H1 (cell line): ENCODE results near the gene ARHGAP27. TPM values are rescaled to one million over a fixed set of nuclear protein-coding genes. Genes with fewer than 3 reads are reported as not detected.
A peak's percentile ranks its signal among the peaks of the same experiment; 100 is the strongest.

Source experiments
- CTCF ChIA-PET: fragments of 300-600 bp; sonication (Branson Sonifier 250); formaldehyde crosslinking; loops from one replicate; lab custom pipeline; 2021; ENCODE audit not compliant: partially characterized antibody; lab: Charles Lee
- POLR2A ChIA-PET: fragments of 300-600 bp; sonication (Branson Sonifier 250); formaldehyde crosslinking; loops from one replicate; lab custom pipeline; 2021; ENCODE audit warnings: inconsistent platforms; ENCODE audit not compliant: partially characterized antibody; lab: Charles Lee
- DNase-seq, 2 experiments: peaks; one replicate each; pipeline versions ENCODE4 v3.0.0 to v3.0.0-alpha.2; 2010 to 2022; ENCODE audit warnings: low spot score in 2 of 2, low read depth in 1 of 2, mixed read lengths in 1 of 2
- FAIRE-seq: peaks from 2 replicates; lab custom pipeline; 2011; peaks lifted over from hg19 to GRCh38; lab: Jason Lieb, UNC
- H2AFZ ChIP-seq: 2 replicates; pipeline ENCODE4 v1.8.1; 2012; ENCODE audit warnings: low read length, inconsistent platforms
- H2AK5ac ChIP-seq: 2 replicates; pipeline ENCODE4 v1.6.1; 2013; ENCODE audit warnings: low read depth, low read length
- H2BK120ac ChIP-seq: replicated peaks from 2 replicates; pipeline ENCODE3; 2013; ENCODE audit warnings: low read depth, low read length, inconsistent platforms
- H2BK12ac ChIP-seq: 2 replicates; pipeline ENCODE4 v1.6.1; 2013; ENCODE audit warnings: low read depth, low read length
- H2BK15ac ChIP-seq: 2 replicates; pipeline ENCODE4 v1.6.1; 2013; ENCODE audit warnings: low read length
- H2BK20ac ChIP-seq: 2 replicates; pipeline ENCODE4 v1.6.1; 2013; ENCODE audit warnings: low read length
- H2BK5ac ChIP-seq: 2 replicates; pipeline ENCODE4 v1.6.1; 2013; ENCODE audit warnings: low read depth, low read length
- H3K14ac ChIP-seq: 2 replicates; pipeline ENCODE4 v1.6.1; 2013; ENCODE audit warnings: inconsistent platforms; ENCODE audit not compliant: insufficient read length
- H3K18ac ChIP-seq: 2 replicates; pipeline ENCODE4 v1.6.1; 2013; ENCODE audit warnings: low read length; ENCODE audit errors: extremely low read depth
- H3K23ac ChIP-seq: 2 replicates; pipeline ENCODE4 v1.6.1; 2013; ENCODE audit warnings: inconsistent platforms; ENCODE audit not compliant: insufficient read length
- H3K23me2 ChIP-seq: 2 replicates; pipeline ENCODE4 v1.6.1; 2013; ENCODE audit warnings: low read depth, low read length
- H3K27ac ChIP-seq: 2 replicates; pipeline ENCODE4 v1.6.1; 2011; ENCODE audit warnings: low read depth, low read length, inconsistent platforms
- H3K27me3 ChIP-seq, 4 experiments: replicated peaks in 1 of 4; 1 replicate in 1 of 4; 2 replicates in 3 of 4; pipeline versions ENCODE4 v1.6.1 to v1.8.1; 2011 to 2013; ENCODE audit warnings: low read length in 3 of 4, mild to moderate bottlenecking in 3 of 4, inconsistent platforms in 2 of 4, mixed read lengths in 2 of 4, moderate library complexity in 1 of 4; ENCODE audit not compliant: control insufficient read depth in 3 of 4, insufficient read depth in 3 of 4; ENCODE audit errors: extremely low read depth in 1 of 4
- H3K36me3 ChIP-seq, 4 experiments: 2 replicates each; pipeline versions ENCODE4 v1.6.1 to v1.8.1; 2011 to 2013; ENCODE audit warnings: mild to moderate bottlenecking in 4 of 4, low read length in 3 of 4, moderate library complexity in 2 of 4, control low read depth in 1 of 4, inconsistent platforms in 1 of 4; ENCODE audit not compliant: insufficient read depth in 4 of 4, control insufficient read depth in 2 of 4
- H3K4ac ChIP-seq: replicated peaks from 2 replicates; pipeline ENCODE3; 2013; ENCODE audit warnings: low read length, low read depth, mixed read lengths, inconsistent platforms; ENCODE audit not compliant: insufficient read length
- H3K4me1 ChIP-seq, 4 experiments: replicated peaks in 1 of 4; 1 replicate in 1 of 4; 2 replicates in 3 of 4; pipeline versions ENCODE4 v1.6.1 to v1.8.1; 2011 to 2013; ENCODE audit warnings: low read length in 3 of 4, inconsistent platforms in 2 of 4, mixed read lengths in 1 of 4; ENCODE audit not compliant: insufficient read depth in 4 of 4, control insufficient read depth in 3 of 4
- H3K4me2 ChIP-seq, 2 experiments: 2 replicates each; pipeline versions ENCODE4 v1.6.1 to v1.8.1; 2011 to 2013; ENCODE audit warnings: low read depth in 2 of 2, low read length in 2 of 2, control low read depth in 1 of 2, inconsistent platforms in 1 of 2, mild to moderate bottlenecking in 1 of 2; ENCODE audit not compliant: insufficient read depth in 1 of 2
- H3K4me3 ChIP-seq, 4 experiments: fragments of 200-600, 300-600 bp in 1 of 4; sonication (generic), shearing (Covaris generic), sonication (Bioruptor Twin) in 1 of 4; 2 replicates each; pipeline versions ENCODE4 v1.5.1 to v1.8.1; 2011 to 2016; ENCODE audit warnings: low read length in 4 of 4, low read depth in 3 of 4, control low read depth in 2 of 4, inconsistent platforms in 2 of 4, mild to moderate bottlenecking in 2 of 4, mixed read lengths in 1 of 4, moderate library complexity in 1 of 4; ENCODE audit not compliant: insufficient read depth in 2 of 4; ENCODE audit errors: extremely low read depth in 1 of 4
- H3K56ac ChIP-seq: replicated peaks from 2 replicates; pipeline ENCODE3; 2013; ENCODE audit warnings: low read depth, mild to moderate bottlenecking, mixed read lengths, low read length, inconsistent platforms; ENCODE audit not compliant: insufficient read length
- H3K79me1 ChIP-seq: 2 replicates; pipeline ENCODE4 v1.6.1; 2013; ENCODE audit warnings: low read depth, low read length, control low read depth
- H3K79me2 ChIP-seq, 2 experiments: 2 replicates each; pipeline versions ENCODE4 v1.6.1 to v1.8.1; 2012 to 2013; ENCODE audit warnings: low read length in 2 of 2, mild to moderate bottlenecking in 2 of 2, inconsistent platforms in 1 of 2; ENCODE audit not compliant: insufficient read depth in 2 of 2, control insufficient read depth in 1 of 2
- H3K9ac ChIP-seq, 4 experiments: replicated peaks in 1 of 4; 1 replicate in 1 of 4; 2 replicates in 3 of 4; pipeline versions ENCODE4 v1.6.1 to v1.8.1; 2011 to 2013; ENCODE audit warnings: low read depth in 3 of 4, low read length in 3 of 4, control low read depth in 2 of 4, mild to moderate bottlenecking in 2 of 4, moderate library complexity in 2 of 4, inconsistent platforms in 1 of 4; ENCODE audit errors: extremely low read depth in 1 of 4
- H3K9me3 ChIP-seq, 2 experiments: 2 replicates each; pipeline versions ENCODE4 v1.6.1 to v1.8.1; 2012 to 2013; ENCODE audit warnings: mild to moderate bottlenecking in 2 of 2, moderate library complexity in 2 of 2, control low read depth in 1 of 2, inconsistent platforms in 1 of 2, low read depth in 1 of 2, low read length in 1 of 2, mixed read lengths in 1 of 2; ENCODE audit not compliant: insufficient read depth in 2 of 2
- H4K20me1 ChIP-seq, 2 experiments: replicated peaks in 1 of 2; 2 replicates each; pipeline versions ENCODE3 to v1.8.1; 2011 to 2013; ENCODE audit warnings: inconsistent platforms in 2 of 2, low read length in 2 of 2, mild to moderate bottlenecking in 1 of 2; ENCODE audit not compliant: insufficient read depth in 2 of 2, control insufficient read depth in 1 of 2
- H4K5ac ChIP-seq: 2 replicates; pipeline ENCODE4 v1.6.1; 2013; ENCODE audit warnings: low read length, low read depth, mixed read lengths, inconsistent platforms; ENCODE audit not compliant: insufficient read length
- H4K8ac ChIP-seq: 2 replicates; pipeline ENCODE4 v1.8.0; 2013; ENCODE audit warnings: mild to moderate bottlenecking, moderate library complexity, low read length, inconsistent platforms; ENCODE audit not compliant: insufficient read depth; ENCODE audit errors: extremely low read depth
- H4K91ac ChIP-seq: replicated peaks from 2 replicates; pipeline ENCODE3; 2013; ENCODE audit warnings: low read length, mixed read lengths, inconsistent platforms; ENCODE audit not compliant: insufficient read length
- CBX8 ChIP-seq: fragments of 300-800, 300-1000 bp; sonication (generic); IDR thresholded peaks from 2 replicates; pipeline ENCODE4 v1.7.1; 2016; ENCODE audit warnings: low read depth, low read length, borderline replicate concordance
- JUND ChIP-seq: IDR thresholded peaks from 2 replicates; pipeline ENCODE4 v1.6.1; 2011; ENCODE audit warnings: mild to moderate bottlenecking, improper control_type of control experiment, low read length
- KDM1A ChIP-seq: fragments of 200-600, 300-600 bp; sonication (generic); IDR thresholded peaks from 2 replicates; pipeline ENCODE4 v1.7.1; 2016; ENCODE audit warnings: mild to moderate bottlenecking, low read length, borderline replicate concordance
- NRF1 ChIP-seq: IDR thresholded peaks from 2 replicates; pipeline ENCODE4 v1.6.1; 2011; ENCODE audit warnings: mild to moderate bottlenecking, low read depth, low read length, improper control_type of control experiment
- PHF8 ChIP-seq: fragments of 200-600 bp; sonication (generic); conservative IDR thresholded peaks from 2 replicates; pipeline ENCODE4 v1.7.1; 2012; ENCODE audit warnings: low read depth, mild to moderate bottlenecking, inconsistent platforms, low read length, moderate library complexity
- SP2 ChIP-seq: IDR thresholded peaks from 2 replicates; pipeline ENCODE4 v1.6.1; 2012; ENCODE audit warnings: mild to moderate bottlenecking, low read length, inconsistent platforms
- ZNF274 ChIP-seq: IDR thresholded peaks from 2 replicates; pipeline ENCODE4 v1.7.0; 2012; ENCODE audit warnings: low read length, borderline replicate concordance; ENCODE audit errors: extremely low read depth
- WGBS, 2 experiments: shearing (Covaris generic) in 1 of 2; methylation state at CpG; one replicate each; pipeline versions ENCODE4 v1.1.6 to v1.1.7; 2013 to 2015; ENCODE audit warnings: low lambda C conversion rate in 2 of 2, mixed read lengths in 2 of 2, inconsistent platforms in 1 of 2, low coverage in 1 of 2, missing lambda C conversion rate in 1 of 2; ENCODE audit not compliant: insufficient replicate concordance in 2 of 2, insufficient coverage in 1 of 2, insufficient read length in 1 of 2; ENCODE audit errors: extremely low coverage in 1 of 2, missing lambda C conversion rate in 1 of 2; 5-methylcytosine and 5-hydroxymethylcytosine counted together
- polyA plus RNA-seq, 7 experiments: library from polyadenylated mRNA; depleted of rRNA in 3 of 7; stranded (reverse) in 5 of 7; unstranded in 2 of 7; fragments of >200 nt in 5 of 7; fragments of 200-250 nt in 2 of 7; gene quantifications; 1 replicate in 5 of 7; 2 replicates in 1 of 7; 4 replicates in 1 of 7; pipeline versions ENCODE4 v1.2.1 to v1.2.3, GENCODE V29; 2011 to 2013; ENCODE audit warnings: missing spikeins in 2 of 7, mixed read lengths in 2 of 7
- total RNA-seq: library from RNA; stranded (reverse); fragmentation: NEBNext Ultra II Directional; extraction: Animal tissue kit (Norgen Biotek cat#: 25700); gene quantifications from 2 replicates; pipeline ENCODE4 v1.2.1, GENCODE V29; 2021
- TF ChIP-seq, protein P1 (sequence below), 3 experiments: IDR thresholded peaks; 1 replicate in 2 of 3; 2 replicates in 1 of 3; pipeline versions ENCODE4 v1.5.1 to v1.6.1; 2011; ENCODE audit warnings: low read length in 3 of 3, mild to moderate bottlenecking in 3 of 3, inconsistent platforms in 2 of 3, low read depth in 1 of 3, moderate library complexity in 1 of 3; ENCODE audit not compliant: insufficient read depth in 1 of 3; ENCODE audit errors: control extremely low read depth in 1 of 3
- TF ChIP-seq, protein P2 (sequence below): IDR thresholded peaks from 2 replicates; pipeline ENCODE4 v1.6.1; 2011; ENCODE audit warnings: low read depth, mild to moderate bottlenecking, low read length; ENCODE audit not compliant: insufficient read depth

ARHGAP27 gene
- total and polyA plus RNA-seq, 2 of the 8 experiments (the other 6 are each of a cell fraction or from before 2014, with no cell fraction given): 11.6 to 13.1 TPM

GRCh38 chr17:45372325-45372869 is 60.3 kb downstream of the ARHGAP27 start:
- FAIRE-seq (no peak), DNase-seq (no peak)
- H3K23me2 ChIP-seq: no peaks in the 10 kb centered on the region
- ChIA-PET POLR2A (interaction anchor here (0.7 to 4.5 kb wide), 15 partner anchors 8 to 224 kb away, joined by 3 to 15 read pairs (median 3); partner anchors contain the start of genes HEXIM1 and MAP3K14), CTCF (interaction anchor here (0.7 to 6.0 kb wide), 8 partner anchors 10 to 153 kb away, joined by 3 to 50 read pairs (median 4); no protein-coding TSS in a partner anchor)
- no peaks in the 10 kb centered on the region for H3K79me1 ChIP-seq
- peak overlapping the region; percentile 100 for H2BK20ac ChIP-seq
- H4K91ac ChIP-seq: peak overlapping the region; percentile 54
- WGBS, 2 experiments: 74% methylated on average over 8 of the region's 8 CpGs; no CpG with 5 or more reads in 1 of the 2 experiments
- no peaks in the 10 kb centered on the region for H3K79me2 ChIP-seq
- peak overlapping the region in 2 of 4 experiments; percentile 14 to 44; a peak in 4 of 8 replicates for H3K4me3 ChIP-seq
- peak overlapping the region; percentile 99 for H2BK12ac ChIP-seq
- peak overlapping the region; percentile 61 for H4K5ac ChIP-seq
- H2AK5ac ChIP-seq: peak overlapping the region; percentile 67
- H3K27ac ChIP-seq: peak overlapping the region; percentile 79
- no peaks in the 10 kb centered on the region for H3K9me3 ChIP-seq
- H2BK15ac ChIP-seq: 0 out of 2 replicates have a peak overlapping the region, but pooled peaks have one; percentile 3
- H4K8ac ChIP-seq: no peak overlapping the region
- H3K4me2 ChIP-seq: peak overlapping the region; percentile 42 to 56; a peak in 3 of 4 replicates
- no peaks in the 10 kb centered on the region for H4K20me1 ChIP-seq
- peak overlapping the region; percentile 0 for H2BK120ac ChIP-seq
- H3K9ac ChIP-seq: no peak overlapping the region; a peak in 2 of 7 replicates
- H2AFZ ChIP-seq: no peak overlapping the region
- no peak overlapping the region for H3K23ac ChIP-seq
- peaks cover 8 to 26% (median 16%) of the 10 kb centered on the region in 4 experiments for H3K4me1 ChIP-seq
- peak overlapping the region; percentile 93 for H2BK5ac ChIP-seq
- peak overlapping the region; percentile 3 for H3K4ac ChIP-seq
- H3K36me3 ChIP-seq: no peaks in the 10 kb centered on the region
- H3K56ac ChIP-seq: no peak overlapping the region
- peak overlapping the region; percentile 64 for H3K18ac ChIP-seq
- no peaks in the 10 kb centered on the region for H3K27me3 ChIP-seq
- no peak overlapping the region for H3K14ac ChIP-seq
- TF ChIP-seq JUND (no peak), SP2 (no peak), ZNF274 (no peak), CBX8 (no peak), NRF1 (no peak), PHF8 (no peak), KDM1A (no peak; the same call in 1 of the 2 replicates)
- TF ChIP-seq, protein P1, sequence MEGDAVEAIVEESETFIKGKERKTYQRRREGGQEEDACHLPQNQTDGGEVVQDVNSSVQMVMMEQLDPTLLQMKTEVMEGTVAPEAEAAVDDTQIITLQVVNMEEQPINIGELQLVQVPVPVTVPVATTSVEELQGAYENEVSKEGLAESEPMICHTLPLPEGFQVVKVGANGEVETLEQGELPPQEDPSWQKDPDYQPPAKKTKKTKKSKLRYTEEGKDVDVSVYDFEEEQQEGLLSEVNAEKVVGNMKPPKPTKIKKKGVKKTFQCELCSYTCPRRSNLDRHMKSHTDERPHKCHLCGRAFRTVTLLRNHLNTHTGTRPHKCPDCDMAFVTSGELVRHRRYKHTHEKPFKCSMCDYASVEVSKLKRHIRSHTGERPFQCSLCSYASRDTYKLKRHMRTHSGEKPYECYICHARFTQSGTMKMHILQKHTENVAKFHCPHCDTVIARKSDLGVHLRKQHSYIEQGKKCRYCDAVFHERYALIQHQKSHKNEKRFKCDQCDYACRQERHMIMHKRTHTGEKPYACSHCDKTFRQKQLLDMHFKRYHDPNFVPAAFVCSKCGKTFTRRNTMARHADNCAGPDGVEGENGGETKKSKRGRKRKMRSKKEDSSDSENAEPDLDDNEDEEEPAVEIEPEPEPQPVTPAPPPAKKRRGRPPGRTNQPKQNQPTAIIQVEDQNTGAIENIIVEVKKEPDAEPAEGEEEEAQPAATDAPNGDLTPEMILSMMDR (IDR thresholded peaks at IDR 0.05; ENCODE audit: control extremely low read depth in 1 of 3, insufficient read depth in 1 of 3, low read depth in 1 of 3, low read length in 3 of 3): no peak
- TF ChIP-seq, protein P2, sequence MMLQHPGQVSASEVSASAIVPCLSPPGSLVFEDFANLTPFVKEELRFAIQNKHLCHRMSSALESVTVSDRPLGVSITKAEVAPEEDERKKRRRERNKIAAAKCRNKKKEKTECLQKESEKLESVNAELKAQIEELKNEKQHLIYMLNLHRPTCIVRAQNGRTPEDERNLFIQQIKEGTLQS: no peak
